ENCODE results near the gene CANT1. TPM values are rescaled to one million over a fixed set of nuclear protein-coding genes. Genes with fewer than 3 reads are reported as not detected.
"Not testable (repeated sequence)": the region's sequence is repeated elsewhere in the genome, so short reads cannot be mapped to it uniquely, and the experiment has no call there.

The CANT1 gene
- total and polyA plus RNA-seq, 4 donors: 6.2 to 20.0 (median 16.4) TPM

- Histone ChIP-seq H3K9ac (ENCODE audit: low read depth in 1 of 2, low read length in 2 of 2) (no peak overlapping the region), H3K27ac (ENCODE audit: low read depth in 1 of 2, low read length in 2 of 2) (no peak overlapping the region), H3K9me3 (ENCODE audit: control insufficient read depth in 4 of 4, low read length in 3 of 4) (no peaks in the 10 kb centered on the region), H3K4me1 (ENCODE audit: control insufficient read depth in 4 of 4, insufficient read depth in 4 of 4, low read length in 3 of 4) (peaks cover 0 to 2% (median 1%) of the 10 kb centered on the region in 4 donors), H3K36me3 (ENCODE audit: control insufficient read depth in 4 of 4, insufficient read depth in 3 of 4, low read depth in 1 of 4, low read length in 3 of 4) (no peaks in the 10 kb centered on the region), H3K4me3 (ENCODE audit: low read depth in 1 of 3, low read length in 3 of 3) (no peak overlapping the region), H3K27me3 (ENCODE audit: control insufficient read depth in 4 of 4, insufficient read depth in 4 of 4, low read length in 3 of 4) (no peaks in the 10 kb centered on the region)
- no peak for DNase-seq (ENCODE audit: low spot score)
- no peak for TF ChIP-seq GABPA (IDR thresholded peaks at IDR 0.05 in 1 of 2, conservative IDR thresholded peaks at IDR 0.05 in 1 of 2)
- TF ChIP-seq MAX (IDR thresholded peaks at IDR 0.05): no peak
- no peak for TF ChIP-seq RAD21 (IDR thresholded peaks at IDR 0.05)
- TF ChIP-seq TAF1 (conservative IDR thresholded peaks at IDR 0.05): no peak
- no peak for TF ChIP-seq ATF3 (IDR thresholded peaks at IDR 0.05)
- TF ChIP-seq FOXA2 (IDR thresholded peaks at IDR 0.05): no peak
- no peak for TF ChIP-seq EGR1 (IDR thresholded peaks at IDR 0.05; ENCODE audit: low read depth in 2 of 2)
- no peak for TF ChIP-seq SP1 (IDR thresholded peaks at IDR 0.05)
- TF ChIP-seq CTCF (IDR thresholded peaks at IDR 0.05; ENCODE audit: low read depth, low read length, missing input control): no peak
- no peak for TF ChIP-seq JUND (IDR thresholded peaks at IDR 0.05)
- no peak for TF ChIP-seq FOXA1 (IDR thresholded peaks at IDR 0.05)
- WGBS: 84% methylated on average over 26 of the region's 26 CpGs
Observed at GRCh38 chr17:78966123-78966813, 43.3 kb downstream of the CANT1 start.

GRCh38 chr17:78965491-78965924 is 44.1 kb downstream of the CANT1 start:
- H3K27ac ChIP-seq (ENCODE audit: low read depth in 1 of 2, low read length in 2 of 2): no peak overlapping the region
- WGBS: 88% methylated on average over 8 of the region's 8 CpGs
- H3K27me3 ChIP-seq (ENCODE audit: control insufficient read depth in 4 of 4, insufficient read depth in 4 of 4, low read length in 3 of 4): no peaks in the 10 kb centered on the region
- no peak for TF ChIP-seq RXRA (IDR thresholded peaks at IDR 0.05)
- no peak overlapping the region for H3K4me3 ChIP-seq (ENCODE audit: low read depth in 1 of 3, low read length in 3 of 3)
- DNase-seq (ENCODE audit: low spot score): no peak
- H3K9ac ChIP-seq (ENCODE audit: low read depth in 1 of 2, low read length in 2 of 2): no peak overlapping the region
- no peaks in the 10 kb centered on the region for H3K36me3 ChIP-seq (ENCODE audit: control insufficient read depth in 4 of 4, insufficient read depth in 3 of 4, low read depth in 1 of 4, low read length in 3 of 4)
- no peaks in the 10 kb centered on the region for H3K4me1 ChIP-seq (ENCODE audit: control insufficient read depth in 4 of 4, insufficient read depth in 4 of 4, low read length in 3 of 4)
- H3K9me3 ChIP-seq (ENCODE audit: control insufficient read depth in 4 of 4, low read length in 3 of 4): no peaks in the 10 kb centered on the region

GRCh38 chr17:78963378-78963777 is 46.2 kb downstream of the CANT1 start:
- Histone ChIP-seq H3K9ac (ENCODE audit: low read depth in 1 of 2, low read length in 2 of 2) (no peak overlapping the region), H3K36me3 (ENCODE audit: control insufficient read depth in 4 of 4, insufficient read depth in 3 of 4, low read depth in 1 of 4, low read length in 3 of 4) (no peaks in the 10 kb centered on the region), H3K27me3 (ENCODE audit: control insufficient read depth in 4 of 4, insufficient read depth in 4 of 4, low read length in 3 of 4) (no peaks in the 10 kb centered on the region), H3K4me3 (ENCODE audit: low read depth in 1 of 3, low read length in 3 of 3) (no peak overlapping the region), H3K9me3 (ENCODE audit: control insufficient read depth in 4 of 4, low read length in 3 of 4) (no peaks in the 10 kb centered on the region), H3K4me1 (ENCODE audit: control insufficient read depth in 4 of 4, insufficient read depth in 4 of 4, low read length in 3 of 4) (no peaks in the 10 kb centered on the region), H3K27ac (ENCODE audit: low read depth in 1 of 2, low read length in 2 of 2) (no peak overlapping the region)
- WGBS: 92% methylated on average over 6 of the region's 6 CpGs
- no peak for TF ChIP-seq RAD21 (IDR thresholded peaks at IDR 0.05)
- no peak for DNase-seq (ENCODE audit: low spot score)

GRCh38 chr17:78962984-78963348 is 46.6 kb downstream of the CANT1 start:
- H3K9ac ChIP-seq (ENCODE audit: low read depth in 1 of 2, low read length in 2 of 2); H3K9me3 ChIP-seq (ENCODE audit: control insufficient read depth in 4 of 4, low read length in 3 of 4); H3K4me1 ChIP-seq (ENCODE audit: control insufficient read depth in 4 of 4, insufficient read depth in 4 of 4, low read length in 3 of 4); H3K27me3 ChIP-seq (ENCODE audit: control insufficient read depth in 4 of 4, insufficient read depth in 4 of 4, low read length in 3 of 4); H3K4me3 ChIP-seq (ENCODE audit: low read depth in 1 of 3, low read length in 3 of 3); H3K36me3 ChIP-seq (ENCODE audit: control insufficient read depth in 4 of 4, insufficient read depth in 3 of 4, low read depth in 1 of 4, low read length in 3 of 4); H3K27ac ChIP-seq (ENCODE audit: low read depth in 1 of 2, low read length in 2 of 2); DNase-seq (ENCODE audit: low spot score): not testable (repeated sequence)
- WGBS: 94% methylated on average over 8 of the region's 8 CpGs

All from liver (tissue), 9 donors.